Measurements from ENCODE around the gene ZBP1.
A peak's percentile ranks its signal among the peaks of the same experiment; 100 is the strongest.

Gene ZBP1

DNA sequence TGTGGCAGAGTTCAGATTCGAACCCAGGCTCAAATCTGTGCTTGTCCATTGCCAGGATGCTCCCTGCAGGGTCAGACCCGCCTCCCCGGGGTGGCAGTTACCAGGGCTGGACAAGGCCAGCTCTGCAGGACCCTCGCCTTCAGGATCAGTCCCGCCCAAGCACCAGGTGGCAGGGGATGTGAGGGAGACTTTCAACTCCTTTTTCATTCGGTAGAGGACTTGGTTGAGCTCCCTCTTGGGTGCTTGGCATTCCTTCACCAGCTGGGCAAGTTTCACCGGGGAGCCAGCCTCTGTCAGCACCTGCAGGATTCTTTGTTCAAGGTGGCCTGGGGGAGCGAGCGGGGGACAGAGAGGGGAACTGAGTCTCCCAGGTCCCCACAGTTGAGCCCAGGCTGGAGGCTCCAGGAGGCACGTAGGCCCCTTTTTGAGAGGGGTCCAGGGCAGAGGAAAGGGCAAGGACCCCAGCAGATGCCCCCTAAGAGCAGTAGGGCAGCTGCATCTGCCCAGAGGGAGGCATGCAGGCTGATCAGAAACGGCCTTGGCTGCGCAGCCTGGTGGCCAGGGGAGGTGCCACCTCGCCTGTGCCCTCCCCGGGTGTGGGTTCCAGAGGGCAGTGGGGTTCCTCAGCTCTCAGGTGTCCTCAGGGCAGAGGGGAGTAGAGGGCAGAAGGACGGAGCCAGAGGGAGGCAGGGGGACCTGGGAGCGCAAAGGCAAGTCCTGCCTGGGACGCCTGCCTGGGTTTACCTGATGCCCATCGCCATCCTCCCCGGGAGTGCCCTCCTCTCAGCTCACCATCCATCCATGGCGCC is 3.9 kb downstream of the ZBP1 start:
- DNase-seq = no peak

DNA sequence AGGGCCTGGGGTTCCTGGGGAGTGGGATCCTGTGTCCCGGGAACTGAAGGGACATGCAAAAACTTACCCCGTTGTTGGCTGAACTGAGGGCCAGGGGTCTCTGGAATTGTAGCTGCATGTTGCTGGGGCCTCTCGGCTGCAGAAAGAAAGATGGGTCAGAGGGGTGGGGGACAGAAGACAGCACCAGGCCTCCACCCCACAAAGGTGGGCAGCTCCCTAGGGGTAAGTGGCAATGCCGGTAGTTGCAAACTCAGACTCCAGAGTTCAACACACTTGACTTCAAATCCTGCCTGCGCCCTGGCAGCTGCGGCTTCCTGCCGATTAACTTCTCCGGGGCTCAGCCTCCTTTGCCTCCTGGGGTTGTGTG is 4.8 kb downstream of the ZBP1 start:
- no peak for DNase-seq

DNA sequence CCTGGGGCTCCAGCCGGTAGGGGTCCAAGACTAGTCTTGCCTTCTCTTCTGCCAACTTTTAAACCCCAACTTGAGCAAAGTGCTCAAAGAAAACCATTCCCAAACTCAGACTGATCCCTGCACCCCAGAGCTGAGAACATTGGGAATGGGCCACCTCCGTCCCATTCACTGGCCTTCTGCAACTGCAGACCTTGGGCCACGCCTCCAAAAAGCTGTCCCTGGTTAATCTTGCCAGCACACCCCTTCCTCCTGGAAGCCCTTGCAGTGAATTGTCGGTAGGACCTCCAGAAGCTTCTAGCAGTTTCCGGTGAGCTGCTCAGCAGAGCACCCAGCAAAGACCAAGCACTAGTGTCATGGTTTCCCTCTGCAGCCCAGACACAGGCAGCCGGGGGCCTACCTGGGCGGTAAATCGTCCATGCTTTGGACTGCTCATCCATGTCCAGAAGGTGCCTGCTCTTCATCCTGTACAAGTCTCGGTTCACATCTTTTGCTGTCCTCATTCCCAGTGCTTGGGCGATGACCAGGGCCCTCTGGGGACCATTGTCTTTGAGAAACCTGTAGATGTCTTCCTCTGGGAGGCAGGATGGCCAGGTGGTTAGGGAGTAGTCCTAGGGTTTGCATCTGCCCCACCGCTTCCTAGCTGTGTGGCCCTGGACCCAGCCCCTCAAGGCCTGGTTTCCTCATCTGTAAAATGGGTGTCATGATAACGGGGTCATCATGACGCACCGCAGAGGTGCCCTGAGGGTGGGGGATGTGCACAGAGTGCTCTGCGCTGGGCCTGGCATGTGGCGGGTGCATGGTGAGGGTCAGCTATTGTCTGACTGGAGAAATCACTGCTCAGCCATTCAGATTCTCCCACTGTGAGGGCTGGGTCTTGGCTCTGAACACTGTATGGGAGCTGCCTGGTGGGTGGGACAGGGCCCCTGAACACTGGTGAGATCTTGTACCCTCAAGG is 5.5 kb downstream of the ZBP1 start:
- no peak for DNase-seq

DNA sequence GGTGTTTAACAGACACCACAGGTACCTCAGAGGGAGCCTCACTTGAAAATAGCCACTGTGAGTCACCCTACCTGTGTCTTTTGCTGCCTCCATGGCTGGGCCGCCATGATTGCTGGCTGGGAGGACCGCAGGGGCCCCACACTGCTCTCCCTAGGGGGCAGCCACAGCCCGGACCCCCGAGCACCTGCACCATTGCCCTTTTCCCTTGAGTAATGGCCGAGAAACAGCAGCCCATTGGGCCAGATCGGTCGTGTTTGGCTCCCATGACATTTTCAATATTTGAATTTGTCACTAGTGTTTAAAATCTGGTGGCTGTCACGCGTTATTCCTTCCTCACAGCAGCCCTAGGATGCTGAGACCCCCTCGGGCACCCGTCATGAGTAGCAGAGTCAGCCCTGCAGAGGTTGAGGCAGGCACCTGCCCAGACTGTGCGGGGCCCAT is 6.7 kb downstream of the ZBP1 start:
- no peak for DNase-seq

DNA sequence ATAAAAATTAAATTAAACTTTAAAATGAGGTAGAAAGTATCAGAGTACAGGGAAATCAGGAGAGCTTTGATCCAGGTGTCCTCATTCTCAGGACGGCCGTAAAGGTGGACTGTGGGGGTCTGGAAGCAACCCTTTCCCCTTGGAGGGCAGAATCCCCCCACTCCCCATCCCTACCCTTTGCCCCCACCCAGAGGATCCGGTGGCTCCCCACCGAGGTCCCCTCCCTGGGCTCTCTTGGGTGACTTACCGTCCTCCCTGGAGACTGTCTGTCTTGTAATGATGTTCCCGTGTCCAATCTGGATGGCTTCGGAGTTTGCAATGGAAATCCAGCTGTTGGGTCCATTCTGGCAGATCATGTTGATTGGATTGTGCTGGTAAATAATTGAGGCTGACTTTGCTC is 7.3 kb downstream of the ZBP1 start:
- peak; percentile 22 for DNase-seq

DNA sequence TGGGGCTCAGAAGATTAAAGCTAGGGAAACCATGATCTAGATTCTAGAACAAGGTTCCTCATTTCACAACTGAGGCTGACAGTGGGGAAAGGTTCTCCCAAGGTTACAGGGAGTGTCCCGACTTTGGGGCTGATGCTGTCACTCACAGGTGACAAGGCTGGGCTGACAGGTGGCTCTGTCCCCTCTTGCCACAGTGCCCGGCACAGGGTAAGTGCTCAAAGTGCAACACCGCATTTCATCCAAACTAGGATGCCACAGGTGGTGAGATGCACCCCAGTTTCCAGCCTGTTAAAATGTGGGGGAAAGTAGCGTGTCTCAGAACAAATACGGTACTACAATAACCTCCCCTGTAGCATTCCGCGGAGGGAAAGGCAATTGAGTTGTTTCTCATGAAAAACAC is 7.8 kb downstream of the ZBP1 start:
- peak; percentile 13 for DNase-seq

DNA sequence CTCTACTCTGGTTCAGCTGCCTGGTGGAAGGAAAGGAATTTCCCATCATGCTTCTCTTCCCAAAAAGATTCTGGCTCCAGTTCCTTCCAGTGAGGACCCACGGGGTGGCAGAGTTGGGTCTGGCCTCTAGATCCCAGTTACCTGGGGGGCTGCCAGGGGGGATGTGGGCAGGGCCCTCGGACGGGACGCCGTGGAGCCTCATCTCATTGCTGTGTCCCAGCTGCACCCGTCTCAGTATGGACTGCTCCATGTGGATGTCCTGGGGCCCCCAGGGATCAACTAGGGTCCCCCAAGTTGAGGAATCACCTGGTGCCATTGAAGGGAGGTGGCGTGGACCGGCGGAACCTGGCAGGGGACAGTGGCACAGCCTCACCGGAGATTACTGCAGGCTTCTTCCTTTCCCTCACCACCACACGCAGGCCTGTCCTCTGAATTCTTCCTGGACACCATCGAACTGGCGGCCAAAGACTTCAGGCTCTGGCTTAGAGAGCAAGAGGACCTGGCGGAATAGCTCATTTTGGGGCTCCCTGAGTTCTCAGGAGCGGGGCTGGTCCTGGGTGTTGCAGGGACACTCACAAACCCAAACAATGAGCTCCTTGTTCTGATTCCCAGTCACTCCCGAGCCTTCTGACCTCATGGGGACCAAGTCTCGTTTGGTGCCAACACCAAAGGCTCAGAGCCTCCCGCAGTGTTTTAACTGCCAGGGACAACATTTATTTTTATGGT is 8.5 kb downstream of the ZBP1 start:
- DNase-seq = peak; percentile 17

DNA sequence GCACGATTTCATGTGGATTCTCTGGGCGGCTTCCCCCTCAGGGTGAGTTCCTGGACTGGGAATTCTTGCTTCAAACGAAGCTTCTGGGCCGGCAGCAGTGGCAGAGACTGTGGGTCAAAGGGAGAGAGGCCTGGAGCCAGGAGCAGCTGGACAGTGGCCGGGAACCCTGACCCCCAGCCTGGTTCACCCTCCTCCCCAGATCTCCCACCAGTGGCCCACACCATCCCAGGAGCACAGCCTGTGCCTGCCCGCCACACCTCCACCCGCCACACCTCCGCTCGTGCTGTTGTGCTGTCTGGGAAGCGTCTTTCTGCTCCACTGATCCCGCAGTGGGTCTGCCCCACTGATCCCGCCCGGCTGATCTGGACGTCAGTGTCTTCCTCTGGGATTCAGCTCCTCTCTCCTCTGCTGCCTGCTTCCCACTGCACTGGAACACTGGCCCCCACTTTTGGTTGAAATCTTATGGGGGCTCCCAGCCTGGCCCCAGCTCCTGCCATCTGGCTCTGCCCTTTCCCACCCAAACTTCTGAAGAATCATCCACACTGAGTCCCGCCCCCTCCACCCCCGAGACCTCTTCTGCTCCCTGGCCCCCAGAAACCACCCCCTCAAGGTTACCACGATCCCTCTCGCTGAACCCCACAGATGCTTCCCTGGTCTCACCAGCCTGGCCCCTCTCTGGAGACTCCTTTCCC is 9.8 kb downstream of the ZBP1 start:
- peak; percentile 13 for DNase-seq

DNA sequence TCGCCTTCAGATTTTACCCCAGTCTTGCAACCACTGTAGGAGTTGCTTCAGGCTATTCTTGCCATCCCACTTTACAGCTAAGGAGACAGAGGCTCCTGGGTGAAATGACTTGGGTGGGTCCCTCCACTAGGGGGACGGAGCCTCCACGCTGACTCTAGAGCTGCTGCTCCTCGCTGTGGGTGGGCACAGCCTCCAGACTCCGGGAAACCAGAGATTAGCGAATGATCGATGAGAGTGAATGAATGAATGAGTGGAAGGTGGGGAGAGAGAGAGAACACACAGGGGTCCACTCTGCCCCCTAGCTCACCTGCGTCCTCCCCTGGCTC is 10.4 kb downstream of the ZBP1 start:
- DNase-seq = no peak

DNA sequence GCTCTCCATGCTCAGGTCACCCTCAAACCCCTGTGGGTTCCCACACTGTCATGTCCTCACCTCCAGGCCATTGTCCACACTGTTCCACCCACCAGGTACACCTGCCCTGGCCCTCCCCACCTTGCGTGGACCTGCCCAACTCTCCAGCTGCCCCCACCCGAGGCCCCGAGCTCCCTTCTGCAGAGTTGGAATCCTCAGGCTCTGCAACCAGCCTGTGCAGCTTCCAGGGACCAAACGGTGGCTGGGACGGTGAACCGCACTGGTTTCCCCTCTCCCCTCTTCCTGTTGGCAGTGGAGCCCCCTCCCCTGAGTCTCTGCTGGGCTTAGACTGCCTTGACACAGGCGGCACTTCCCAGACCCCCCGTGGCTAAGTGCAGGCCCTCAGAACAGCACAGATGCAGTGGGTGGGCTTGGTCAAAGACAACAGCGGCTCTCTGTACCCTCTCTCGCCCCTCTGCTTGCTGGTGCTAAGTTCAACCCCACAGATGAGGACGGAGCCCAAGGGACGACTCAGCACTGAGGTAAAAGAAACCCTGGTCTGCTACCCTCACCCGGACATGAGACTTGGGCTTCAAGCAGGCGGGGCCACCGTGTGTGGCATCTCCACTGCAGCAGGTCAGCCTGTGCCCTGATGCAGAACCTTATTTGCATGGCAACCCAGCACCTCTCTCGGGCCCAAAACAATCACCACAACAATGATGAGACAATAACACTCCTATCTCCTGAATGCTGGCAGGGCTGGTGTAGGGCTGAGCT is 11.0 kb downstream of the ZBP1 start:
- DNase-seq = no peak

DNA sequence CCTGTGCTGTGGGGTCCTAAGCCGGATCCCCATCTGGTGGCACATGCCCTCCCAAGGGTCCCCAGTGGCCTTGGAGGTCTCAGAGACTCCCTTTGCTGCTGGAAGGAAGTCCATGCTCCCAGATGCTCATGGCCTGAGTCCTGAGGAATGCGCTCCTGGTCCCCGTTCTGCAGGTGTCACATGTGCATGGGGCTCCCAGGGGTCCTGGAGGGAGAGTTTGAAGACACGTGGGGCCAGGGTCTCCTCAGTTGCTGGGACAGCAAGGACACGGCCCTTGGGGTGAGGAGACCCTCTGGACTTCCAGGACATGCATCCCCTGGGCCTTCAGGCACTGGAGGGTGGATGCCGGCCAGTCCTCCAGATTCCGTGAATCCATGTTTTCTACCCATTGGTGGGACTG is 11.7 kb downstream of the ZBP1 start:
- DNase-seq = no peak

DNA sequence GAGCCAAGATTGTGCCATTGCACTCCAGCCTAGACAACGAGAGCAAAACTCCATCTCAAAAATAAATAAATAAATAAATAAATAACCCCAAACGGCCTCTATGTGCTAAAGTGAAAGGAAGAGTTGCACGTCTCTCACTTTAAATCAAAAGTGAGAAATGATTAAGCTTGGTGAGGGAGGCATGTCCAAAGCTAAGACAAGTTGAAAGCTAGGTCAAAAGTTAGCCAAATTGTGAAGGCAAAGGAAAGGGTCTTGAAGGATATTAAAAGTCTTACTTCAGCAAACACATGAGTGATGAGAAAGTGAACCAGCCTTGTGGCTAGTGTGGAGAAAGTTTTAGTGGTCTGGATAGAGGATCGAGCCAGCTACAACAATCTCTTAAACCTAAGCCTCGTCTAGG is 14.3 kb downstream of the ZBP1 start:
- no peak for DNase-seq

DNA sequence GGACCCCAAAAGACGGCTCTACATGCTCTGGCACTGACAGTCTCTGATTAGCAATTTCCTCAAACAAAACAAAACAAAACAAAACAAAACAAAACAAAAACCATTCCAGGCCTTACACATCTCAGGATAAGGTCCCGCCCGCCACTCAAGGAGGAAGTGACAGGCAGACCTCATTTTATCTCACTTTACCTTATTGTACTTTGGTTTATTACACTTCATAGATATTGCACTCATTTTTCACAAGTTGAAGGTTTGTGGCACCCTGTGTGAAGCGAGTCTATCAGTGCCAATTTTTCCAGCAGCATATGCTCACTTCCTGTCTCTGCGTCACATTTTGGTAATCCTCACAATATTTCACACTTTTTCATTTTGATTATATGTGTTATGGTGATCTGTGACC is 15.2 kb downstream of the ZBP1 start:
- no peak for DNase-seq

DNA sequence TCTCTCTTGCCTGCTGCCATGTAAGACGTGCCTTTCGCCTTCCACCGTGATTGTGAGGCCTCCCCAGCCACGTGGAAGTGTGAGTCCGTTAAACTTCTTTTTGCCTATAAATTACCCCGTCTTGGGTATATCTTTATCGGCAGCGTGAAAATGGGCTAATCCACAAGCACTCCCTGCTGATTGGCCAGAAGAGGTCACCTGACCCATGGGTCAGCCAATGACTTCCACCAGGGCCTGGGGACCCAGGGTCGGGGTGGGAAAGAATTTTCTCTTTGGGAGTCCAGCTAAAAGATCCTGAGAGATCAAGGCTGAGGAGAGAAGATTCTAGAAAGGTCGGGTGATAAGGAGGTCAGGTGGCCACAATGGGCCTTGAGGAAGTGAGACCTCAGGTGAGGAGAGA is 17.1 kb downstream of the ZBP1 start:
- DNase-seq = no peak

DNA sequence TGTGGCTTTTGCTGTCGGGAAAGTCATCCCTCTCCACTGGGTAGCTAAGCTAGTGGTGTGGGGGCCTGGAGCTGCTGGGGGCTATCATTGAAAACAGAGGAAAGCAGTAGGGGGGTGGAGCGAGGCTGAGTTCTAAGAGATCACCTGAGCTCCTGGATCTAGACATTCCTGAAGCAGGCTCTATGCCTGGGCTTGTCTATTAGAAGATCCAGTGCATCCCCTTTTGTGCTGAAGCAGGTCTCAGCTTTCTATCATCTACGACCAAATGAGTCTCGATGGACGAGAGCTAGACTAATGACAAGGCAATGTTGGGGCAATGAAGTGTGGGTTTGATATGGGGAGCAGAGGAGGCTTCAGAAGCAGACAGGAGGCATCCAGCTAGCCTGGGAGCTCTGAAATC is 18.5 kb downstream of the ZBP1 start:
- DNase-seq = no peak

DNA sequence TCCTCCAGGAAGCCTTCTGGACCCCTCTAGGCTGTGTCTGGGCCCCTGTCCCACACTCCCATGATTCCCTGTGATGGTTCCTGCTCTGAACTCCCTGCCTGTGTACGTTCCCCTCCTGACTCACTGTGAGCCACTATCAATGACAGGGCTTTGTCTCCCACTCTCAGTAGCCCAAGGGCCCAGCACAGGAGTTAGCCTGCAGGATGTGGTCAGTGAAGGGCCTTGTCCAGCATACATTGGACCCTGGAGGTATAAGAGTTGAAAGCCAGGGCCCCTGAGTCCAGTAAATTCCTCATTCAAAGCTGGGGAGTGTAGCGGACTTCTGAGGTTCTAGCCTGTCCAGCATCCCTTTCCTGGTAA is 19.0 kb downstream of the ZBP1 start:
- DNase-seq = no peak

DNA sequence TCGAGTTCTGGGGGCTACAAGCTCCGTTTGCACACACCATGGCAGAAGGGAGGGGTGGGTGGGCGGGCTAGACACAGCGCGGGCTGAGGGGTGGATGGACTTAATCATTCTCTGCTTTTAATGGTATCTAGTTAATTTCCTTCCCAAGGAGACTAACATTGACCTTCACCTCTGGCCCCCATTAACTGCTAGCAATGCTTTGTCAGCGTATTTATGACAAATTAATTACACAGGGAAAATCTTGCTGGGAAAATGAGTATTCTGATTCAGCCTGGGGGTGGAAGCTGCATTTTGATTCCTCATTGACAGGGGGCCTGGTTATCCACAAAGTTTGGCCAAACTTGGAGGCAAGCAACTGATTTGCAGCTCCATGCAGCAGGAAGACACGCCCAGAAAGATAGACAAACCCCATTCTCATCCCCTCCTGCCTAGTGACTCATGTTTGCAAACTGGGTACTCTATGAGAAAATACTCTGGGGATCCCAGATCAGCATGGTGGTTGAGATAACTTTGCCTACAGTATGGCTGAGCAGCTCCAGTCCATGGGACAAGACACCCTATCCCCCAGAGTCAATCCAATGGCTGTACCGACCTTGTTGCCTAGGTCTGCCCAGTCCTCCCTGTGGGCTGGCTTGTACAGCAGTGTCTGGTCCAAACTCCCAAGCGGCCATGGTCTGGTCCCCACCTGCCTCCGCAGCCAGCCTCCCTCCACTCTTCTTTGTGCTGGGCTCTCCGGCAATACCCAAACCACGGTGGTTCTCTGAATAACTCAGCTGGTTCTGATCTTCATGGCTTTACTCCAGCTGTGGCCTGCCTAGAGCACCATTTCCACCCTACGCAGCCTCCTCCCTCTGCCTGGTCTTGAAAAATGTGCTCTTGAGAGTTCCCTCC is 19.7 kb downstream of the ZBP1 start:
- DNase-seq = no peak

DNA sequence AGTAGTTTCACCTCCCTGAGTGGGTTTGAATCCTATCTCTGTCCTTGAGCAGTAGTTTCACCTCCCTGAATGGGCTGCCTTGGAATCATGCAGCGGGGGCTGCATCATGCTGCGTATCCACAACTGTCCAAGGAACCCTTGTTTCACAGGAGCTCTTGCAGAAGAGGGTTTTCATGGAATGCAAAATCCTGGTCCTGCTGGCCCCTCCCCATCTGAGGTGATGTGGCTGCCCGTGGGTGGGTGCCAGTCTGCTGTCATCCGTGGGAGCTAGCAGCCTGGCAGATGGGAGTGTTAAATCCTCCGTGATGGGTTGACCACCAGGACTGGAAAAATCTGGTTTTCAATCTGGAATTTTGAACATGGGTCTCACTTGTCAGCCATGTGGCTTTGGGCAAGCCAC is 21.7 kb downstream of the ZBP1 start:
- no peak for DNase-seq

DNA sequence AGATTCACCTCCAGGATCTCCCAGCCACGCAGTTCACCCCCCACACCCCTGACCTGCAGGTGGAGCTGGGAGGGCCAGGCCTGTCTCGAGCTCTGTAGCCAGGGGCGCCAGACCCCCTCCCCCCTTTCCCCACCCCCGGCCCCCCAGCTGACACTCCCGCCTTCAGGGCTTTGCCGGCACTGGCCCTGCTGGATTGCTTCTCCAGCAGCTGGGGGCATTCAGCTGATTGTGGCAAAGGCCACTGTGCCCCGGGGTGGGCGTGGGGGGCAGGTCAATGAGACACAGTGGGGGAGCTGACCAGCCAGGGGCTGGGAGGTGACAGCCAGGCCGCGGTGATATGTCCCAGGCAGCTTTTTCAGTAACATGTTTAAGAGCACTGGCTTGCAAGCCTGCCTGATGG is 22.2 kb downstream of the ZBP1 start:
- DNase-seq = no peak

DNA sequence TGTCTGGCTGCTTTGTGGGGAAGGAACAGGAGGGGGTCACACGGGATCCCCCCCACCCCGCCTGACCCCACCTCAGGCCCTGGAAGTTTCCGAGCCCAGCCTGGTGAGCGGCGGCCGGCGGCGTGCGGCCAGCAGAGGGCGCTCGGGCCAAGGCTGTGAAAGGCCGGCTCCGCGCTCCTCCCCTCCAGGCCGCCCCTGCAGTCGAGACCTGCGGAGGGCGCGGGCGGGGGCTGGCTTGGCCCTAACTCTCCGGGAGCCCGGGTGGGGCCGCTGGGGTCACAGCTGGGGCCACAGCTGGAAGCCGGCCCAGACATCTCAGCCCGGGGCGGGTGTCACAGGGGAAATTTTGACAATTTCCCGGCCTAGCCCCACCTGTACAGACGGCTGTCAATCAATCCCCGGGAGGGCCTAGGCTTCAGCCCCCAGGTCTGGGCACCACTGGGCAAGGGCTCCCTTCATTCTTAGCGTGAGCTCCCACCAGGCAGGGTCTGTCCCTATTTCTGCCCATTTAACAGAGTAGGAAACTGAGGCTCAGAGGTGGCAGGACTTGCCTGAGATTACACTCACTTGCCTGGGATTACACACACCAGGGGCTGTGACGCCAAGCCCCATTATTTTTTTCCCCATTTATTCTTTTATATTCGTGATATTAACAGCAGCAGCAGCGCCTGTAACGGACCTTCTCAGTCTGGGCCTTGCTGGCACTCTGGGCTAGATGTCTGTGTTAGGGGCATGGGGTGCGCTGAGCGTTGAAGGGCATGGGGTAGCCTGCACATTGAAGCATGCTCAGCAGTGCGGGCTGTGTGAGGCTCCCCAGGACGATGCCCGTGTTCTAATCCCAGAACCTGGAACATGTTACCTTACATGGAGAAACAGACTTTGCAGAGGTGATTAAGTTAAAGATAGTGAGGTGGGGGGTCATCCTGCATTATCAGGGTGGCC is 23.0 kb downstream of the ZBP1 start:
- peak; percentile 82 for DNase-seq
